ENCODE data around the gene C11orf68. TPM values are rescaled to one million over a fixed set of nuclear protein-coding genes. Genes with fewer than 3 reads are reported as not detected.

C11orf68 gene
- total RNA-seq, 1 experiment from 2014 or later = 15.7 TPM

GRCh38 chr11:65919573-65920371, 910 bp upstream of the C11orf68 start:
- WGBS (ENCODE audit: extremely low coverage, insufficient read length, low lambda C conversion rate) = no CpG with 5 or more reads among the region's 60 CpGs
- H4K5ac ChIP-seq (ENCODE audit: insufficient read length, low read depth, low read length) = no peak overlapping the region
- Mint-ChIP-seq H3K36me3 (ENCODE audit: insufficient read depth in 1 of 3, low read depth in 3 of 3) (peaks cover 1 to 25% (median 23%) of the 10 kb centered on the region in 3 experiments; a peak in 6 of 7 replicates), H3K4me3 (peak overlapping the region; percentile 84 to 93), H3K27ac (peak overlapping the region in 1 of 3 experiments; percentile 85; a peak in 1 of 7 replicates), H3K27me3 (ENCODE audit: low read depth) (peaks cover 2% of the 10 kb centered on the region), H3K9me3 (no peaks in the 10 kb centered on the region; a peak in 1 of 5 replicates), H3K4me1 (peaks cover 19 to 26% of the 10 kb centered on the region in 2 experiments)
- no peak overlapping the region for H2BK20ac ChIP-seq (ENCODE audit: low read depth, low read length, poor library complexity, severe bottlenecking)
- no peaks in the 10 kb centered on the region; the same call in 1 of the 2 replicates for H3K4me1 ChIP-seq (ENCODE audit: insufficient read depth, low read length)
- no peak overlapping the region for H2BK5ac ChIP-seq (ENCODE audit: insufficient read length, low read length)
- H3K23me2 ChIP-seq (ENCODE audit: insufficient read length, low read depth, low read length, poor library complexity, severe bottlenecking) = peaks cover 11% of the 10 kb centered on the region
- no peaks in the 10 kb centered on the region for H3K27me3 ChIP-seq (ENCODE audit: insufficient read depth, low read length)
- no peak overlapping the region for H3T11ph ChIP-seq (ENCODE audit: low read length)
- no peak overlapping the region for H4K91ac ChIP-seq (ENCODE audit: insufficient read length, low read depth, low read length)
- H3K14ac ChIP-seq (ENCODE audit: insufficient read depth, low read length) = no peak overlapping the region
- H4K20me1 ChIP-seq (ENCODE audit: control insufficient read depth, insufficient read depth, insufficient read length) = no peaks in the 10 kb centered on the region
- no peak overlapping the region for H3K18ac ChIP-seq (ENCODE audit: insufficient read length, low read depth, low read length)
- no peaks in the 10 kb centered on the region for H3K79me1 ChIP-seq (ENCODE audit: insufficient read depth, low read depth, low read length, poor library complexity, severe bottlenecking)
- peak overlapping the region; percentile 57 for H3K4me2 ChIP-seq (ENCODE audit: insufficient read depth, insufficient read length, low read length)
- no peak overlapping the region for H3K27ac ChIP-seq (ENCODE audit: insufficient read length, low read depth, low read length)
- H2AFZ ChIP-seq (ENCODE audit: low read length) = no peak overlapping the region
- no peaks in the 10 kb centered on the region for H3K79me2 ChIP-seq (ENCODE audit: insufficient read depth, low read length)
- no peak overlapping the region for H3K4ac ChIP-seq (ENCODE audit: low read depth, low read length)
- DNase-seq = peak; percentile 54
- H2AK5ac ChIP-seq (ENCODE audit: insufficient read length, low read length) = no peak overlapping the region
- TF ChIP-seq CTCF (conservative IDR thresholded peaks at IDR 0.05) = no peak
- no peak overlapping the region for H2BK120ac ChIP-seq (ENCODE audit: low read depth, low read length, poor library complexity, severe bottlenecking)
- no peak overlapping the region for H3K56ac ChIP-seq (ENCODE audit: insufficient read length, low read depth, low read length)
- no peaks in the 10 kb centered on the region for H3K9me3 ChIP-seq (ENCODE audit: control insufficient read depth, low read depth, low read length)
- H3K9ac ChIP-seq (ENCODE audit: extremely low read depth, insufficient read length, low read length) = no peak overlapping the region
- H2BK15ac ChIP-seq (ENCODE audit: low read depth, low read length) = no peak overlapping the region
- H2BK12ac ChIP-seq (ENCODE audit: insufficient read length, low read depth, low read length) = no peak overlapping the region
- H4K8ac ChIP-seq (replicated peaks; ENCODE audit: insufficient read length, low read depth, low read length) = no peak overlapping the region
- H3K23ac ChIP-seq (ENCODE audit: insufficient read length, low read depth, low read length) = no peak overlapping the region
